ENCODE results near the gene PTPRN2.

DNA sequence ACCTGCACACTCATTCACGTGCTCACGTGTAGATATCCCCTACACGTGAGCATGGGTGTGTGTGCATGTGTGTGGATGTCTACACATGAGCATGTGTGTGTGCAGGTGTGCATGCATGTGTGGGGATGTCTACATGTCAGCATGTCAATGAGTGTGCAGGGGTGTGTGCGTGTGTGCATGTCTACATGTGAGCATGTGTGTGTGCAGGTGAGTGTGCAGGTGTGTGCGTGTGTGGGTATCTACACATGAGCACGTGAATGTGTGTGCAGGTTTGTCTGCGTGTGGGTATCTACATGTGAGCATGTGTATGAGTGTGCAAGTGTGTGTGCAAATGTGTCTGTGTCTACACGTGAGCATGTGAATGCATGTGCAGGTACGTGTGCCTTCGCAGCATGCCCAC is 274.8 kb downstream of the PTPRN2 start:
- TF ChIP-seq POLR2AphosphoS5 (IDR thresholded peaks at IDR 0.05; ENCODE audit: low read depth, low read length) (no peak), SIN3A (IDR thresholded peaks at IDR 0.05; ENCODE audit: borderline replicate concordance, insufficient read depth, low read depth, low read length) (no peak)
- TF ChIP-seq, protein P1, sequence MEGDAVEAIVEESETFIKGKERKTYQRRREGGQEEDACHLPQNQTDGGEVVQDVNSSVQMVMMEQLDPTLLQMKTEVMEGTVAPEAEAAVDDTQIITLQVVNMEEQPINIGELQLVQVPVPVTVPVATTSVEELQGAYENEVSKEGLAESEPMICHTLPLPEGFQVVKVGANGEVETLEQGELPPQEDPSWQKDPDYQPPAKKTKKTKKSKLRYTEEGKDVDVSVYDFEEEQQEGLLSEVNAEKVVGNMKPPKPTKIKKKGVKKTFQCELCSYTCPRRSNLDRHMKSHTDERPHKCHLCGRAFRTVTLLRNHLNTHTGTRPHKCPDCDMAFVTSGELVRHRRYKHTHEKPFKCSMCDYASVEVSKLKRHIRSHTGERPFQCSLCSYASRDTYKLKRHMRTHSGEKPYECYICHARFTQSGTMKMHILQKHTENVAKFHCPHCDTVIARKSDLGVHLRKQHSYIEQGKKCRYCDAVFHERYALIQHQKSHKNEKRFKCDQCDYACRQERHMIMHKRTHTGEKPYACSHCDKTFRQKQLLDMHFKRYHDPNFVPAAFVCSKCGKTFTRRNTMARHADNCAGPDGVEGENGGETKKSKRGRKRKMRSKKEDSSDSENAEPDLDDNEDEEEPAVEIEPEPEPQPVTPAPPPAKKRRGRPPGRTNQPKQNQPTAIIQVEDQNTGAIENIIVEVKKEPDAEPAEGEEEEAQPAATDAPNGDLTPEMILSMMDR (IDR thresholded peaks at IDR 0.05), result no peak
